ENCODE data around the gene CXorf65.

The CXorf65 gene

DNA sequence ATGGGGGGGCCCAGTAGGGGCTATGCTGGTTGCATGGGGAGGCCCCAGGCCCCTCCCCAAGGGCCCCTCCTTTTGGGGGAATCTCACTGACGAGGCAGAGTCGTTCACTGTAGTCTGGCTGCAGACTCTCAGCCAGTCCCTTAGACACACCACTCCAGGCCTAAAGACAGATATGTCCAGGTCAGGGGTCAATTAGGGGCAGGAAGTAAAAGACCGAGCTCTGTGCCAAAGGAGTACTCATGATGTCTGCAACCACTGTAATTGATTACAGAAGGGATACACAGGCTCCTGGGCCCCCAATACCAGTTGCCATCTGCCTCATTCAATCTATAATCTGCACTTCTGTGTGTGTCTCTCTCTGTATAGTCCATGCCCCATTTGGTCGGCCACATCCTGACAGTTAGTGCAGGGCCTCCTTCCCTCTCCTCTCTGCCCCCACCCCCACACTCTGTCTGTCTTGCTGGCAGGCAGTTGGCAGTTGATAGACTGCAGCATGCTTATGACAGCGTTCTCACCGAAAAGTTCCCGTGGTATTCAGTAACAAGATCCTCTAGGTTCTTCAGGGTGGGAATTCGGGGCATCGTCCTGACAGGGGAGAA is 1.3 kb upstream of the CXorf65 start:
- H3K27me3 ChIP-seq (replicated peaks; ENCODE audit: insufficient read depth, low read length), result no peaks in the 10 kb centered on the region
- H3K4me2 ChIP-seq (ENCODE audit: low read depth, low read length), result no peak overlapping the region
- TF ChIP-seq EZH2phosphoT487 (IDR thresholded peaks at IDR 0.05; ENCODE audit: low read length), result no peak
- TF ChIP-seq, protein P1, sequence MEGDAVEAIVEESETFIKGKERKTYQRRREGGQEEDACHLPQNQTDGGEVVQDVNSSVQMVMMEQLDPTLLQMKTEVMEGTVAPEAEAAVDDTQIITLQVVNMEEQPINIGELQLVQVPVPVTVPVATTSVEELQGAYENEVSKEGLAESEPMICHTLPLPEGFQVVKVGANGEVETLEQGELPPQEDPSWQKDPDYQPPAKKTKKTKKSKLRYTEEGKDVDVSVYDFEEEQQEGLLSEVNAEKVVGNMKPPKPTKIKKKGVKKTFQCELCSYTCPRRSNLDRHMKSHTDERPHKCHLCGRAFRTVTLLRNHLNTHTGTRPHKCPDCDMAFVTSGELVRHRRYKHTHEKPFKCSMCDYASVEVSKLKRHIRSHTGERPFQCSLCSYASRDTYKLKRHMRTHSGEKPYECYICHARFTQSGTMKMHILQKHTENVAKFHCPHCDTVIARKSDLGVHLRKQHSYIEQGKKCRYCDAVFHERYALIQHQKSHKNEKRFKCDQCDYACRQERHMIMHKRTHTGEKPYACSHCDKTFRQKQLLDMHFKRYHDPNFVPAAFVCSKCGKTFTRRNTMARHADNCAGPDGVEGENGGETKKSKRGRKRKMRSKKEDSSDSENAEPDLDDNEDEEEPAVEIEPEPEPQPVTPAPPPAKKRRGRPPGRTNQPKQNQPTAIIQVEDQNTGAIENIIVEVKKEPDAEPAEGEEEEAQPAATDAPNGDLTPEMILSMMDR (IDR thresholded peaks at IDR 0.05; ENCODE audit: low read length), result no peak
- TF ChIP-seq EZH2 (optimal IDR thresholded peaks at IDR 0.05; ENCODE audit: low read depth, low read length), result no peak
- no peaks in the 10 kb centered on the region for H3K36me3 ChIP-seq (replicated peaks; ENCODE audit: insufficient read depth, low read length)
- H4K20me1 ChIP-seq (ENCODE audit: insufficient read depth, low read length), result no peaks in the 10 kb centered on the region
- H3K9me2 ChIP-seq (replicated peaks; ENCODE audit: insufficient read depth, low read length), result no peaks in the 10 kb centered on the region
- H2AFZ ChIP-seq (ENCODE audit: low read length), result no peak overlapping the region
- H3K27ac ChIP-seq (ENCODE audit: low read length), result no peak overlapping the region
- H3K79me2 ChIP-seq (ENCODE audit: low read length), result peaks cover 22% of the 10 kb centered on the region
- H3K4me3 ChIP-seq (ENCODE audit: low read length), result no peak overlapping the region
- no peak overlapping the region for H3K9ac ChIP-seq (ENCODE audit: low read length)
- H3K9me3 ChIP-seq (replicated peaks; ENCODE audit: insufficient read depth, low read length), result no peaks in the 10 kb centered on the region
- peaks cover 24% of the 10 kb centered on the region for H3K4me1 ChIP-seq (ENCODE audit: low read length)
- DNase-seq, result no peak
- 0 out of 2 replicates have a peak, but pooled peaks cover 3% of the 10 kb centered on the region for H3F3A ChIP-seq (ENCODE audit: insufficient read depth, low read length)

DNA sequence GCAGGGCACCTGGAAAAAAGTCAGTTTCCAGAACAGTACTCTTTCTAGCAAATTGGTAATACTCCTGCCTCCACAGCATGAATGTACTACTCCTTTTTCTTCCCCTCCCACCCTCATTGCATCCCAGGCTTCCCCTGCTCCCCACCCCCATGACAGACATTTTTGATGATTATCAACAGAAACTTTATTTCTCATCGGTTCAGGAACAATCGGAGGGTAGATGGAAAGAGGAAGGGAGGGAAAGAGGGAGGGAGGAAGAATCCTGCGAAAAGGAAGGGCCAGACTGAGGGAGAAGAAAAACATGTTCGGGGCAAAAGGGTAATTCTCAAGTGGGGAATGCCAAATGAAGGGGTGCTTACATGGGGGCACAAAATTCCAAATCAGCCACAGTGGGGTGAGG is 705 bp upstream of the CXorf65 start:
- no peak overlapping the region for H2AFZ ChIP-seq (ENCODE audit: low read length)
- TF ChIP-seq EZH2phosphoT487 (IDR thresholded peaks at IDR 0.05; ENCODE audit: low read length) (no peak), EZH2 (optimal IDR thresholded peaks at IDR 0.05; ENCODE audit: low read depth, low read length) (no peak)
- TF ChIP-seq, protein P1 (IDR thresholded peaks at IDR 0.05; ENCODE audit: low read length), result no peak
- no peaks in the 10 kb centered on the region for H3K36me3 ChIP-seq (replicated peaks; ENCODE audit: insufficient read depth, low read length)
- DNase-seq, result no peak
- H3K4me3 ChIP-seq (ENCODE audit: low read length), result no peak overlapping the region
- no peaks in the 10 kb centered on the region for H3K9me2 ChIP-seq (replicated peaks; ENCODE audit: insufficient read depth, low read length)
- peaks cover 17% of the 10 kb centered on the region for H3K4me1 ChIP-seq (ENCODE audit: low read length)
- no peaks in the 10 kb centered on the region for H4K20me1 ChIP-seq (ENCODE audit: insufficient read depth, low read length)
- H3K4me2 ChIP-seq (ENCODE audit: low read depth, low read length), result no peak overlapping the region
- H3K79me2 ChIP-seq (ENCODE audit: low read length), result peaks cover 22% of the 10 kb centered on the region
- no peaks in the 10 kb centered on the region for H3K9me3 ChIP-seq (replicated peaks; ENCODE audit: insufficient read depth, low read length)
- H3K27ac ChIP-seq (ENCODE audit: low read length), result no peak overlapping the region
- H3K27me3 ChIP-seq (replicated peaks; ENCODE audit: insufficient read depth, low read length), result no peaks in the 10 kb centered on the region
- H3K9ac ChIP-seq (ENCODE audit: low read length), result no peak overlapping the region
- H3F3A ChIP-seq (ENCODE audit: insufficient read depth, low read length), result 0 out of 2 replicates have a peak, but pooled peaks cover 3% of the 10 kb centered on the region

DNA sequence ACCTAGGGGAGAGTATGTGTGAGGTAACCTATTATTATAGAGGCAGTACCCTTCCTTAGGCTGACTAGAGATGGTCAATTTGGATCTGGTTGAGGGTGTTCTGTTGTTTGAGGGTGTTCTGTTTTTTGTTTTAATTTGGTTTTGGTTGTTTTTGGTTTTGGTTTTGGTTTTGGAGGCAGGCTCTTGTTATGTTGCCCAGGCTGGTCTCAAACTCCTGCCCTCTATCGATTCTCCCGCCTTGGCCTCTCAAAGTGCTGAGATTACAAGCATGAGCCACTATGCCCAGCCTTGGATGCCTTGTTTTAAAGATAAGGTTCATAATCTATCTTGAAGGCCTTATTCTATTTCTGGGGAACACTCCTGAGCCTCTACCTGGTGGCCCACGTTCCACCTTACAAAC is 912 bp downstream of the CXorf65 start:
- Histone ChIP-seq H4K20me1 (ENCODE audit: insufficient read depth, low read length) (no peaks in the 10 kb centered on the region), H3K4me1 (ENCODE audit: low read length) (peaks cover 12% of the 10 kb centered on the region), H3K27ac (ENCODE audit: low read length) (no peak overlapping the region), H3K9ac (ENCODE audit: low read length) (no peak overlapping the region), H3K79me2 (ENCODE audit: low read length) (peaks cover 8% of the 10 kb centered on the region), H3F3A (ENCODE audit: insufficient read depth, low read length) (no peaks in the 10 kb centered on the region), H3K9me2 (replicated peaks; ENCODE audit: insufficient read depth, low read length) (no peaks in the 10 kb centered on the region), H3K27me3 (replicated peaks; ENCODE audit: insufficient read depth, low read length) (no peaks in the 10 kb centered on the region), H3K4me3 (ENCODE audit: low read length) (no peak overlapping the region), H2AFZ (ENCODE audit: low read length) (no peak overlapping the region), H3K9me3 (replicated peaks; ENCODE audit: insufficient read depth, low read length) (no peaks in the 10 kb centered on the region), H3K36me3 (replicated peaks; ENCODE audit: insufficient read depth, low read length) (no peaks in the 10 kb centered on the region), H3K4me2 (ENCODE audit: low read depth, low read length) (no peak overlapping the region)
- TF ChIP-seq EZH2phosphoT487 (IDR thresholded peaks at IDR 0.05; ENCODE audit: low read length) (no peak), EZH2 (optimal IDR thresholded peaks at IDR 0.05; ENCODE audit: low read depth, low read length) (no peak)
- TF ChIP-seq, protein P1 (IDR thresholded peaks at IDR 0.05; ENCODE audit: low read length), result no peak
- no peak for DNase-seq

Data from MM.1S (cell line).